Endothelial cell of umbilical vein (primary cell): Measurements from ENCODE around the gene DDR1. TPM values are rescaled to one million over a fixed set of nuclear protein-coding genes. Genes with fewer than 3 reads are reported as not detected.

Experiments
- BruUV-seq: library from RNA; stranded (reverse); fragments of 400-500 nt; replicated peaks from 2 replicates; lab custom pipeline; 2021; lab: Mats Ljungman, UMichigan
- CTCF ChIA-PET: fragments of 300-600, 350-600 bp; sonication (Branson Sonifier 250); formaldehyde crosslinking; loops from one replicate; lab custom pipeline; 2021; ENCODE audit warnings: antibody characterized with exemption, inconsistent platforms; lab: Charles Lee
- POLR2A ChIA-PET: fragments of 300-600, 350-600 bp; sonication (Branson Sonifier 250); formaldehyde crosslinking; loops from one replicate; lab custom pipeline; 2021; ENCODE audit warnings: antibody characterized with exemption, inconsistent platforms; lab: Charles Lee
- DNase-seq: peaks from one replicate; pipeline ENCODE4 v3.0.0-alpha.2; 2011; ENCODE audit warnings: low read depth, low spot score
- FAIRE-seq: peaks from 2 replicates; lab custom pipeline; 2011; peaks lifted over from hg19 to GRCh38; lab: Jason Lieb, UNC
- H2AFZ ChIP-seq: 2 replicates; pipeline ENCODE4 v1.6.0; 2012; ENCODE audit warnings: low read depth, low read length, control low read depth, inconsistent platforms
- H3K27ac ChIP-seq: 2 replicates; pipeline ENCODE4 v1.5.1; 2011; ENCODE audit warnings: low read depth, mild to moderate bottlenecking, control low read depth, low read length, moderate library complexity; ENCODE audit not compliant: insufficient read depth
- H3K27me3 ChIP-seq, 2 experiments: 2 replicates each; pipeline versions ENCODE4 v1.6.0 to v1.6.1; 2011; ENCODE audit warnings: low read length in 2 of 2, mixed read lengths in 1 of 2; ENCODE audit not compliant: control insufficient read depth in 2 of 2, insufficient read depth in 2 of 2
- H3K36me3 ChIP-seq, 2 experiments: 2 replicates in 1 of 2; 3 replicates in 1 of 2; pipeline ENCODE4 v1.5.1; 2011; ENCODE audit warnings: low read length in 2 of 2, mild to moderate bottlenecking in 1 of 2, moderate library complexity in 1 of 2; ENCODE audit not compliant: control insufficient read depth in 2 of 2, insufficient read depth in 2 of 2; ENCODE audit errors: extremely low read depth in 1 of 2
- H3K4me1 ChIP-seq: 3 replicates; pipeline ENCODE4 v1.5.1; 2011; ENCODE audit warnings: mild to moderate bottlenecking, low read length; ENCODE audit not compliant: control insufficient read depth, insufficient read depth; ENCODE audit errors: extremely low read depth
- H3K4me2 ChIP-seq: 2 replicates; pipeline ENCODE4 v1.6.1; 2011; ENCODE audit warnings: low read length, control low read depth, mixed read lengths; ENCODE audit not compliant: insufficient read depth
- H3K4me3 ChIP-seq, 3 experiments: fragments of 200-600 bp in 1 of 3; sonication (generic), shearing (Covaris generic) in 1 of 3; replicated peaks in 1 of 3; 2 replicates each; pipeline ENCODE4 v1.5.1; 2011 to 2016; ENCODE audit warnings: control low read depth in 3 of 3, low read length in 3 of 3, mild to moderate bottlenecking in 2 of 3, inconsistent platforms in 1 of 3, low read depth in 1 of 3, moderate library complexity in 1 of 3; ENCODE audit not compliant: insufficient read depth in 1 of 3
- H3K79me2 ChIP-seq: 2 replicates; pipeline ENCODE4 v1.6.0; 2012; ENCODE audit warnings: low read length, inconsistent platforms; ENCODE audit not compliant: control insufficient read depth, insufficient read depth
- H3K9ac ChIP-seq: replicated peaks from 2 replicates; pipeline ENCODE3; 2011; ENCODE audit warnings: low read length, control low read depth; ENCODE audit not compliant: insufficient read depth; ENCODE audit errors: extremely low read depth
- H3K9me1 ChIP-seq: replicated peaks from 3 replicates; pipeline ENCODE4 v1.6.0; 2011; ENCODE audit warnings: mild to moderate bottlenecking, low read length; ENCODE audit not compliant: control insufficient read depth, insufficient read depth; ENCODE audit errors: extremely low read depth
- H3K9me3 ChIP-seq: replicated peaks from 2 replicates; pipeline ENCODE4 v1.5.1; 2012; ENCODE audit warnings: low read length, inconsistent platforms; ENCODE audit not compliant: control insufficient read depth, insufficient read depth
- H4K20me1 ChIP-seq: replicated peaks from 2 replicates; pipeline ENCODE3; 2011; ENCODE audit warnings: mild to moderate bottlenecking, low read length; ENCODE audit not compliant: control insufficient read depth, insufficient read depth; ENCODE audit errors: extremely low read depth
- CTCF ChIP-seq, 2 donors: IDR thresholded peaks; 1 replicate in 1 of 2; 2 replicates in 1 of 2; pipeline ENCODE4 v1.5.1; 2011; ENCODE audit warnings: low read length in 2 of 2, mild to moderate bottlenecking in 2 of 2, moderate library complexity in 2 of 2, control low read depth in 1 of 2, inconsistent platforms in 1 of 2, low read depth in 1 of 2; ENCODE audit not compliant: insufficient read depth in 1 of 2; ENCODE audit errors: extremely low read depth in 1 of 2
- EZH2 ChIP-seq: IDR thresholded peaks from 2 replicates; pipeline ENCODE4 v1.6.1; 2012; ENCODE audit warnings: borderline replicate concordance, low read depth, mild to moderate bottlenecking, moderate library complexity, low read length, inconsistent platforms; ENCODE audit not compliant: severe bottlenecking
- FOS ChIP-seq: IDR thresholded peaks from 2 replicates; pipeline ENCODE4 v1.6.1; 2011; ENCODE audit warnings: mild to moderate bottlenecking, low read length, moderate library complexity, borderline replicate concordance; ENCODE audit not compliant: insufficient read depth
- GATA2 ChIP-seq: IDR thresholded peaks from 2 replicates; pipeline ENCODE4 v1.7.0; 2011; ENCODE audit warnings: low read depth, mild to moderate bottlenecking, moderate library complexity, mixed read lengths, low read length; ENCODE audit not compliant: insufficient read length, insufficient read depth
- JUN ChIP-seq: IDR thresholded peaks from 2 replicates; pipeline ENCODE4 v1.6.1; 2011; ENCODE audit warnings: borderline replicate concordance, low read depth; ENCODE audit not compliant: insufficient read length, insufficient read depth
- MYC ChIP-seq: IDR thresholded peaks from one replicate; pipeline ENCODE4 v1.6.1; 2011; ENCODE audit warnings: mild to moderate bottlenecking, low read depth, low read length
- POLR2A ChIP-seq: IDR thresholded peaks from 2 replicates; pipeline ENCODE4 v1.6.1; 2012; ENCODE audit warnings: low read depth, mild to moderate bottlenecking, control low read depth, low read length
- POLR2AphosphoS5 ChIP-seq: IDR thresholded peaks from 2 replicates; pipeline ENCODE4 v1.6.1; 2012; ENCODE audit warnings: low read depth, mild to moderate bottlenecking, control low read depth, low read length, moderate library complexity; ENCODE audit not compliant: insufficient read depth
- dilution Hi-C: fragments of 300-500 bp; cut with MboI; formaldehyde crosslinking; loops from one replicate; pipeline ENCODE4 v1.15.0; 2019; ENCODE audit warnings: low sequenced_read_pairs; ENCODE audit not compliant: extremely low pct_ligation_motif_present
- intact Hi-C: fragments of 100-400 bp; cut with micrococcal nuclease; formaldehyde crosslinking; loops from one replicate; pipeline ENCODE4 v1.10.0; 2022
- polyA plus RNA-seq, 4 experiments: library from polyadenylated mRNA; depleted of rRNA in 3 of 4; stranded (reverse) in 3 of 4; unstranded in 1 of 4; fragments of >200 nt; gene quantifications; 2 replicates each; pipeline versions ENCODE4 v1.2.1 to v1.2.3, GENCODE V29; 2011 to 2012; ENCODE audit warnings: missing spikeins in 1 of 4
- total RNA-seq: library from RNA; stranded (reverse); gene quantifications from 2 replicates; pipeline ENCODE4 v1.2.3, GENCODE V29; 2021
- TF ChIP-seq, protein P1 (sequence below): IDR thresholded peaks from 2 replicates; pipeline ENCODE4 v1.6.1; 2011; ENCODE audit not compliant: insufficient read depth, insufficient read length

The DDR1 gene
- total and polyA plus RNA-seq, 2 donors (not counting 3 experiments of a cell fraction or from before 2014, with no cell fraction given): 8.8 to 22.9 TPM

DNA sequence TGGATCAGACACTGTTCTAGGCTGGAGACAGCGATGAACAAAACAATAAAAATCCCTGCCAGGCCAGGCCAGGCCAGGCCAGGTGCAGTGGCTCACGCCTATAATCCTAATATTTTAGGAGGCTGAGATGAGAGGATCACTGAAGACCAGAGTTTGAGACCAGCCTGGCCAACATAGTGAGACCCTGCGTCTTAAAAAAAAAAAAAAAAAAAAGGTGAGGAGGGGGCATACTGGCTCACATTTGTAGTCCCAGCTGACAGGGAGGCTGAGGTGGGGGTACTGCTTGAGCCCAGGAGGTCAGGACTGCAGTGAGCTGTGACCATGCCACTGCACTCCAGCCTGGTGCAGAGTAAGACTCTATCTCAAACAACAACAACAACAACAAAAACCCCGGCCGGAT lies 61.0 kb downstream of the DDR1 start:
- no peak for DNase-seq
- Histone ChIP-seq H3K27ac (no peak overlapping the region), H3K4me1 (no peaks in the 10 kb centered on the region), H3K4me3 (no peak overlapping the region), H3K79me2 (no peaks in the 10 kb centered on the region), H3K4me2 (no peak overlapping the region), H2AFZ (no peak overlapping the region), H4K20me1 (no peaks in the 10 kb centered on the region), H3K9me3 (no peaks in the 10 kb centered on the region), H3K9me1 (no peaks in the 10 kb centered on the region), H3K9ac (no peak overlapping the region), H3K36me3 (no peaks in the 10 kb centered on the region), H3K27me3 (peaks cover 8 to 18% of the 10 kb centered on the region in 2 experiments)
- intact Hi-C loops: no loop called here
- TF ChIP-seq, protein P1, sequence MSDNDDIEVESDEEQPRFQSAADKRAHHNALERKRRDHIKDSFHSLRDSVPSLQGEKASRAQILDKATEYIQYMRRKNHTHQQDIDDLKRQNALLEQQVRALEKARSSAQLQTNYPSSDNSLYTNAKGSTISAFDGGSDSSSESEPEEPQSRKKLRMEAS: no peak
- no peak for TF ChIP-seq GATA2
- TF ChIP-seq JUN: no peak
- TF ChIP-seq CTCF (IDR thresholded peaks at IDR 0.05; ENCODE audit: extremely low read depth in 1 of 2, insufficient read depth in 1 of 2, low read depth in 1 of 2, low read length in 2 of 2): no peak
- no peak for TF ChIP-seq MYC
- no peak for TF ChIP-seq FOS
- TF ChIP-seq POLR2AphosphoS5: no peak
- no peak for TF ChIP-seq EZH2
- no peak for TF ChIP-seq POLR2A
- no peak for FAIRE-seq
- ChIA-PET CTCF (interaction anchor here (0.9 to 1.3 kb wide), 2 partner anchors 123 to 142 kb away, joined by 3 read pairs; no protein-coding TSS in a partner anchor), POLR2A (no interaction called here)
- dilution Hi-C loops: no loop called here
- BruUV-seq: no TSS peak
